GM12878 (cell line): ENCODE data around the gene DTX4. TPM values are rescaled to one million over a fixed set of nuclear protein-coding genes. Genes with fewer than 3 reads are reported as not detected.

ENCODE experiments used
- ATAC-seq: fragments of 200-7000 bp; cut with Tn5 transposase; 3 replicates; pipeline ENCODE4 v1.9.1; 2020; ENCODE audit warnings: mild to moderate bottlenecking, moderate library complexity
- BruUV-seq: library from RNA; stranded (reverse); fragments of 400-500 nt; replicated peaks from 2 replicates; lab custom pipeline; 2021; lab: Mats Ljungman, UMichigan
- CTCF ChIA-PET: fragments of 300-600 bp; sonication (Branson Sonifier 250); formaldehyde crosslinking; extraction: SDS; loops from one replicate; lab custom pipeline; 2021; ENCODE audit warnings: inconsistent platforms; lab: Yijun Ruan, JAX
- POLR2A ChIA-PET: fragments of 350-600 bp; formaldehyde crosslinking; extraction: SDS; loops from one replicate; lab custom pipeline; 2021; ENCODE audit warnings: inconsistent platforms; lab: Charles Lee
- RAD21 ChIA-PET: fragments of 300-600 bp; sonication (Branson Sonifier 250); formaldehyde crosslinking; loops from one replicate; lab custom pipeline; 2023; ENCODE audit warnings: antibody characterized with exemption; ENCODE audit not compliant: unreplicated experiment; lab: Charles Lee
- SMC1A ChIA-PET: fragments of 300-600 bp; sonication (Branson Sonifier 250); formaldehyde crosslinking; loops from one replicate; lab custom pipeline; 2023; ENCODE audit not compliant: unreplicated experiment, uncharacterized antibody; lab: Charles Lee
- DNase-seq: peaks from one replicate; pipeline ENCODE4 v3.0.0-alpha.2; 2011; ENCODE audit warnings: low read depth, low spot score
- FAIRE-seq: peaks from 3 replicates; lab custom pipeline; 2011; peaks lifted over from hg19 to GRCh38; lab: Jason Lieb, UNC
- H2AFZ ChIP-seq: 2 replicates; pipeline ENCODE4 v1.6.0; 2011; ENCODE audit warnings: low read depth, low read length, control low read depth; ENCODE audit not compliant: control insufficient read depth
- H3K27ac ChIP-seq: 2 replicates; pipeline ENCODE4 v1.5.1; 2011; ENCODE audit warnings: control low read depth; ENCODE audit not compliant: control insufficient read depth, insufficient read depth
- H3K27me3 ChIP-seq, 2 experiments: replicated peaks in 1 of 2; 2 replicates each; pipeline versions ENCODE4 v1.6.0 to v1.6.1; 2011; ENCODE audit warnings: low read length in 1 of 2; ENCODE audit not compliant: control insufficient read depth in 2 of 2, insufficient read depth in 2 of 2
- H3K36me3 ChIP-seq, 2 experiments: 2 replicates each; pipeline ENCODE4 v1.5.1; 2011; ENCODE audit warnings: low read length in 1 of 2; ENCODE audit not compliant: control insufficient read depth in 2 of 2, insufficient read depth in 2 of 2
- H3K4me1 ChIP-seq: 2 replicates; pipeline ENCODE4 v1.6.1; 2011; ENCODE audit warnings: mild to moderate bottlenecking, low read length, moderate library complexity, mixed read lengths; ENCODE audit not compliant: control insufficient read depth, insufficient read depth
- H3K4me2 ChIP-seq: 2 replicates; pipeline ENCODE4 v1.6.0; 2011; ENCODE audit warnings: control low read depth; ENCODE audit not compliant: control insufficient read depth, insufficient read depth
- H3K4me3 ChIP-seq: fragments of 200-600 bp; sonication (generic); 2 replicates; pipeline ENCODE4 v1.5.1; 2016
- H3K79me2 ChIP-seq: 2 replicates; pipeline ENCODE4 v1.6.0; 2011; ENCODE audit warnings: low read length; ENCODE audit not compliant: control insufficient read depth, insufficient read depth
- H3K9ac ChIP-seq: 2 replicates; pipeline ENCODE4 v1.8.0; 2011; ENCODE audit warnings: low read length, control low read depth, mixed read lengths; ENCODE audit not compliant: control insufficient read depth, insufficient read depth
- H3K9me3 ChIP-seq: replicated peaks from 3 replicates; pipeline ENCODE4 v1.5.1; 2011; ENCODE audit warnings: mild to moderate bottlenecking, low read length; ENCODE audit not compliant: control insufficient read depth, insufficient read depth
- H4K20me1 ChIP-seq: 2 replicates; pipeline ENCODE4 v1.6.0; 2011; ENCODE audit not compliant: control insufficient read depth, insufficient read depth
- BMI1 ChIP-seq: fragments of 450-650 bp; IDR thresholded peaks from 2 replicates; pipeline ENCODE4 v1.6.1; 2016; ENCODE audit warnings: mild to moderate bottlenecking, moderate library complexity, borderline replicate concordance
- BRCA1 ChIP-seq: IDR thresholded peaks from 2 replicates; pipeline ENCODE4 v1.6.1; 2011; ENCODE audit warnings: low read depth, low read length, improper control_type of control experiment
- CHD1 ChIP-seq: IDR thresholded peaks from 2 replicates; pipeline ENCODE4 v1.6.1; 2012; ENCODE audit warnings: low read depth, low read length, improper control_type of control experiment
- CHD4 ChIP-seq: fragments of 200-600 bp; sonication (generic); IDR thresholded peaks from 2 replicates; pipeline ENCODE4 v1.6.1; 2016; ENCODE audit warnings: mild to moderate bottlenecking
- CREB1 ChIP-seq: IDR thresholded peaks from 2 replicates; pipeline ENCODE4 v1.6.1; 2012; ENCODE audit warnings: low read depth, mild to moderate bottlenecking, inconsistent platforms
- FOXK2 ChIP-seq: fragments of 450-650 bp; IDR thresholded peaks from 2 replicates; pipeline ENCODE4 v1.6.1; 2017; ENCODE audit warnings: mild to moderate bottlenecking, moderate library complexity
- FOXM1 ChIP-seq: IDR thresholded peaks from 2 replicates; pipeline ENCODE4 v1.6.1; 2012; ENCODE audit warnings: low read depth, mild to moderate bottlenecking, inconsistent platforms, low read length, moderate library complexity
- JUNB ChIP-seq: IDR thresholded peaks from 2 replicates; pipeline ENCODE4 v1.6.1; 2016; ENCODE audit warnings: antibody characterized with exemption, mild to moderate bottlenecking
- KDM1A ChIP-seq: fragments of 200-600 bp; sonication (generic); IDR thresholded peaks from 2 replicates; pipeline ENCODE4 v1.6.1; 2016; ENCODE audit warnings: borderline replicate concordance
- MYC ChIP-seq: IDR thresholded peaks from 2 replicates; pipeline ENCODE4 v1.6.1; 2011; ENCODE audit warnings: mild to moderate bottlenecking, low read length, moderate library complexity, inconsistent platforms; ENCODE audit not compliant: insufficient read depth, insufficient replicate concordance, insufficient read length, severe bottlenecking
- NBN ChIP-seq: fragments of 450-650 bp; IDR thresholded peaks from 2 replicates; pipeline ENCODE4 v1.6.1; 2016
- SMAD1 ChIP-seq: fragments of 450-650 bp; IDR thresholded peaks from 2 replicates; pipeline ENCODE4 v1.6.1; 2018; ENCODE audit warnings: mild to moderate bottlenecking, low read depth; ENCODE audit not compliant: partially characterized antibody
- SMAD5 ChIP-seq: IDR thresholded peaks from 2 replicates; pipeline ENCODE4 v1.6.1; 2016; ENCODE audit warnings: antibody characterized with exemption, low read depth
- SMC3 ChIP-seq: IDR thresholded peaks from 2 replicates; pipeline ENCODE4 v1.6.1; 2011; ENCODE audit warnings: low read length, improper control_type of control experiment, borderline replicate concordance
- TCF12 ChIP-seq: IDR thresholded peaks from 2 replicates; pipeline ENCODE4 v1.6.1; 2011; ENCODE audit warnings: low read depth, mild to moderate bottlenecking, low read length
- ZNF207 ChIP-seq: fragments of 450-650 bp; IDR thresholded peaks from 2 replicates; pipeline ENCODE4 v1.6.1; 2014; ENCODE audit warnings: antibody characterized with exemption, mild to moderate bottlenecking, borderline replicate concordance
- ZZZ3 ChIP-seq: IDR thresholded peaks from 2 replicates; pipeline ENCODE4 v1.6.1; 2011; ENCODE audit warnings: low read depth; ENCODE audit not compliant: control insufficient read depth, insufficient read length
- WGBS: methylation state at CpG from one replicate; pipeline ENCODE4 v1.1.6; 2016; ENCODE audit warnings: low lambda C conversion rate; ENCODE audit not compliant: insufficient replicate concordance, insufficient coverage; ENCODE audit errors: missing lambda C conversion rate; 5-methylcytosine and 5-hydroxymethylcytosine counted together
- in situ Hi-C: fragments of 300-500 bp; cut with MboI; formaldehyde crosslinking; loops from 9 replicates; pipeline ENCODE4 v1.14.3; 2018; ENCODE audit warnings: mixed read lengths
- intact Hi-C: fragments of 100-400 bp; cut with micrococcal nuclease; formaldehyde crosslinking; loops from one replicate; pipeline ENCODE4 v1.14.2; 2022; ENCODE audit not compliant: unreplicated experiment
- polyA plus RNA-seq, 11 experiments: library from polyadenylated mRNA; depleted of rRNA in 4 of 11; unstranded in 6 of 11; stranded (reverse) in 5 of 11; fragments of >200 nt; fragmentation: Nextera tagmentation in 4 of 11; fragmentation: Illumina TruSeq in 1 of 11; extraction: Ambion mirVana in 4 of 11; extraction: Trizol in 1 of 11; gene quantifications; 1 replicate in 1 of 11; 2 replicates in 10 of 11; pipeline versions ENCODE4 v1.2.1 to v1.2.3, GENCODE V29; 2011 to 2016; ENCODE audit warnings: inconsistent platforms in 2 of 11, missing spikeins in 2 of 11, low read depth in 1 of 11
- total RNA-seq, 4 experiments: library from RNA; depleted of rRNA in 3 of 4; stranded (reverse); fragments of >200 nt in 3 of 4; fragmentation: Illumina TruSeq in 1 of 4; extraction: Trizol in 1 of 4; gene quantifications; 2 replicates each; pipeline versions ENCODE4 v1.2.1 to v1.2.3, GENCODE V29; 2013 to 2021
- TF ChIP-seq, protein P1 (sequence below): fragments of 450-650 bp; IDR thresholded peaks from 2 replicates; pipeline ENCODE4 v1.6.1; 2017; ENCODE audit warnings: mild to moderate bottlenecking, low read depth, inconsistent platforms; ENCODE audit not compliant: poor library complexity, severe bottlenecking
- TF ChIP-seq, protein P2 (sequence below): IDR thresholded peaks from 2 replicates; pipeline ENCODE4 v1.6.1; 2011; ENCODE audit warnings: low read depth, mild to moderate bottlenecking, low read length, moderate library complexity, borderline replicate concordance; ENCODE audit errors: extremely low read depth

The DTX4 gene
- total and polyA plus RNA-seq, 10 of the 15 experiments (the other 5 are each of a cell fraction or from before 2014, with no cell fraction given): 3.8 to 25.8 (median 10.5) TPM

DNA sequence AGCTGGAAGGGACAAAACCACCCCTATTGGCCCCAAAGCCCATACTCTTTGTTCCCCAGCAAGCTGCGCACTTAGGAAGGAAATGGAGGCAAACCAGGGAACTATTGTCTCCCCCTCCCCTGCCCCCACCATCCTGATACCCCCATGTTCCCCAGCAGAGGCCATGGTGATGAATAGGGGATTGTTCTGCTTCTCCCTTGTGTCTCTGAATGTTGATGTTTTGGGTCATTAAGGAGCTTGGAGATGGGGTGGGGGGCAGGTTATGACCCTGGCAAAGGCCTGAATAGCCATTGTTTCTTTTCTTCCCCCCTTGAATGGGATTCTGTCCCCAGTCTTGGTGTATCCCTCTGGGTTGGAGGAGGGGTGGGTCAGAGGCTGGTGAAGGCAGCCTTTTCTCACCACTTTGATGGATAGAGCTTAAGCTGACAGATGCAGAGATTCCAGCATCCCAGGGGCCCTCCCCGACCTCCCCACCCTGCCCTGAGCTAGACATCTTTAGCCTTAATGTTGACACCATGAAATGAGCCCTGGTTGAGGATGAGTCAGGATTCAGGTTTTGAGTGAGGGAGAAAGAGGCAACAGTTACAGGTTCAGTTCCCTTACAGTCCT lies 8.3 kb downstream of the DTX4 start (continued):
- TF ChIP-seq MYC (no peak), KDM1A (no peak)
- TF ChIP-seq, protein P1, sequence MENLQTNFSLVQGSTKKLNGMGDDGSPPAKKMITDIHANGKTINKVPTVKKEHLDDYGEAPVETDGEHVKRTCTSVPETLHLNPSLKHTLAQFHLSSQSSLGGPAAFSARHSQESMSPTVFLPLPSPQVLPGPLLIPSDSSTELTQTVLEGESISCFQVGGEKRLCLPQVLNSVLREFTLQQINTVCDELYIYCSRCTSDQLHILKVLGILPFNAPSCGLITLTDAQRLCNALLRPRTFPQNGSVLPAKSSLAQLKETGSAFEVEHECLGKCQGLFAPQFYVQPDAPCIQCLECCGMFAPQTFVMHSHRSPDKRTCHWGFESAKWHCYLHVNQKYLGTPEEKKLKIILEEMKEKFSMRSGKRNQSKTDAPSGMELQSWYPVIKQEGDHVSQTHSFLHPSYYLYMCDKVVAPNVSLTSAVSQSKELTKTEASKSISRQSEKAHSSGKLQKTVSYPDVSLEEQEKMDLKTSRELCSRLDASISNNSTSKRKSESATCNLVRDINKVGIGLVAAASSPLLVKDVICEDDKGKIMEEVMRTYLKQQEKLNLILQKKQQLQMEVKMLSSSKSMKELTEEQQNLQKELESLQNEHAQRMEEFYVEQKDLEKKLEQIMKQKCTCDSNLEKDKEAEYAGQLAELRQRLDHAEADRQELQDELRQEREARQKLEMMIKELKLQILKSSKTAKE: no peak
- TF ChIP-seq, all 136 proteins: peak for 0

DNA sequence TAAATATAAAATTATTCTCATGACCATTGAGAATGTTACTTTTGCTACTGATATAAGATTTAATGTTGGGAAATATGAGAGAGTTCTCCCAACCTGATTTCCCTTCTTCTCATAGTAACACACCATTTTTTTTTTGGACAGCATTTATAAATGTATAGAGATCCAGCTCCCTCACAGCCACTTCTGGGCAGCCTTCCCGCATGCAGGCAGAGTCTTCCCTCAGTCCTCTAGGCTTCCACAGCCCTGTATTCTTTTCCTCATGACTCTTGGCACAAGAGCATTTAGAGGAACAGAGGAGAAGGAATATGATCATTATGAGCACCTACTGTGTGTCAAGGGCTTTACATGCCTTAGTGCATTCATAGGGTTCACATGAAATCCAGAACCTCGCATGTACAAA lies 9.0 kb downstream of the DTX4 start:
- 100% methylated on average over 2 of the region's 2 CpGs for WGBS
- TF ChIP-seq BMI1: no peak
- TF ChIP-seq CHD4: no peak
- TF ChIP-seq, protein P2, sequence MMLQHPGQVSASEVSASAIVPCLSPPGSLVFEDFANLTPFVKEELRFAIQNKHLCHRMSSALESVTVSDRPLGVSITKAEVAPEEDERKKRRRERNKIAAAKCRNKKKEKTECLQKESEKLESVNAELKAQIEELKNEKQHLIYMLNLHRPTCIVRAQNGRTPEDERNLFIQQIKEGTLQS: no peak
- no peak for TF ChIP-seq FOXK2
- TF ChIP-seq FOXM1: no peak
- no peak for TF ChIP-seq NBN
- no peak for TF ChIP-seq SMC3
- TF ChIP-seq SMAD1: no peak
- TF ChIP-seq ZZZ3: no peak
- no peak for TF ChIP-seq CHD1
- no peak for TF ChIP-seq ZNF207
- no peak for TF ChIP-seq BRCA1
- no peak for TF ChIP-seq CREB1
- TF ChIP-seq JUNB: no peak
- no peak for TF ChIP-seq TCF12
- TF ChIP-seq SMAD5: no peak
- ChIA-PET SMC1A (interaction anchor here (0.9 to 14.9 kb wide), 6 partner anchors 9 to 30 kb away, joined by 3 to 155 read pairs (median 4); partner anchors contain the start of gene DTX4), RAD21 (interaction anchor here (1.5 to 3.3 kb wide), 4 partner anchors 10 to 31 kb away, joined by 3 to 16 read pairs (median 6); partner anchors contain the start of gene DTX4), CTCF (interaction anchor here (1.4 to 30.3 kb wide), 6 partner anchors 9 to 253 kb away, joined by 4 to 1180 read pairs (median 5); partner anchors contain the start of genes DTX4 and MPEG1), POLR2A (interaction anchor here (1.0 to 1.1 kb wide), 3 partner anchors 15 to 70 kb away, joined by 3 to 6 read pairs (median 4); no protein-coding TSS in a partner anchor)
- H3K27me3 ChIP-seq: no peaks in the 10 kb centered on the region
- no peak overlapping the region for H3K9ac ChIP-seq
- peaks cover 1% of the 10 kb centered on the region; the same call in 1 of the 2 replicates for H3K4me1 ChIP-seq
- no peak overlapping the region for H3K27ac ChIP-seq
- H2AFZ ChIP-seq: no peak overlapping the region
- no peak for DNase-seq
- FAIRE-seq: no peak
- BruUV-seq: no TSS peak
- H3K79me2 ChIP-seq: peaks cover 30% of the 10 kb centered on the region
- in situ Hi-C loops: loop anchor here (25.0 kb wide), 1 partner anchor 1581 kb away; the partner anchor contains the start of gene MS4A15
- ATAC-seq: no peak
- H4K20me1 ChIP-seq: no peaks in the 10 kb centered on the region
- no peak overlapping the region for H3K4me3 ChIP-seq
- H3K4me2 ChIP-seq: no peak overlapping the region
- peaks cover 5 to 9% of the 10 kb centered on the region in 2 experiments; a peak in 2 of 4 replicates for H3K36me3 ChIP-seq
- H3K9me3 ChIP-seq: peaks cover 16% of the 10 kb centered on the region; the same call in 2 of the 3 replicates
- intact Hi-C loops: no loop called here
